Measurements from ENCODE around the gene FIGN. TPM values are rescaled to one million over a fixed set of nuclear protein-coding genes. Genes with fewer than 3 reads are reported as not detected.

Gene FIGN
- total RNA-seq, 1 donor: under 0.01 TPM

DNA sequence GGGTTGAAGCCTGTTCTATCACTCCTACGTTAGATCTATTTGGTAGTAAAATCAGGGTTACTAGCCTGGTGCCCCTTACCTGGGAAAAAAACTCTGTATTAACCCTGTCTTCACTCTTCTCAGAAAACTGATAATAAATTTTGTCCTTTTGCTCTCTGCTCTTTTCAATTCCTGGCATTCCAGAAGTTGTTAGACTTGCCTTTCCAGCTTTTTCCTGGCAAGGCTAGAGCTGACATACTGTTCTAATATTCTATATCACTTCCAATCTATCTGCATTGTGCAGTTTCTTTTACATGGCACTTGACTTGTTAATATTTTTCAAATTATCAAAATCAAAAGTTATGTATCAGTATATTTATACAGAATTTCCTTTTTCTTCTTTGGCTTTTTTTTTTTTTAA is 162.2 kb downstream of the FIGN start:
- no peak for DNase-seq (ENCODE audit: low read depth in 2 of 3, low spot score in 2 of 3)

DNA sequence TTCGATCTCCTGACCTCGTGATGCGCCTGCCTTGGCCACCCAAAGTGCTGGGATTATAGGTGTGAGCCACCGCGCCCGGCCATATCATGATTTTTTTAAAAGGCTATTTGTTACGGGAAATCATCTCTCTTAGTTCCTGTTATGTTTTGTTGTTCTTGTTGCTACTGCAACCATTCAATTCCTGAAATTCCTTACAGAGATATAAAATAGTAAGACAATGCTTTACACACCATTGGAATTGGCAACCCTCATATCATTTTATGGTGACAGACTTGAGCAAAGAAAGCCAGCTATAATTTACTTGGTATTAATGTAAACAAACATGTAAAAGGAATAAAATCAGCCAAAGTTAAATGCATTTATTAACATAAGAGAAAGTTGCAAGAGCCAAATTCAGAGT is 163.0 kb downstream of the FIGN start:
- DNase-seq (ENCODE audit: low read depth in 2 of 3, low spot score in 2 of 3): no peak

DNA sequence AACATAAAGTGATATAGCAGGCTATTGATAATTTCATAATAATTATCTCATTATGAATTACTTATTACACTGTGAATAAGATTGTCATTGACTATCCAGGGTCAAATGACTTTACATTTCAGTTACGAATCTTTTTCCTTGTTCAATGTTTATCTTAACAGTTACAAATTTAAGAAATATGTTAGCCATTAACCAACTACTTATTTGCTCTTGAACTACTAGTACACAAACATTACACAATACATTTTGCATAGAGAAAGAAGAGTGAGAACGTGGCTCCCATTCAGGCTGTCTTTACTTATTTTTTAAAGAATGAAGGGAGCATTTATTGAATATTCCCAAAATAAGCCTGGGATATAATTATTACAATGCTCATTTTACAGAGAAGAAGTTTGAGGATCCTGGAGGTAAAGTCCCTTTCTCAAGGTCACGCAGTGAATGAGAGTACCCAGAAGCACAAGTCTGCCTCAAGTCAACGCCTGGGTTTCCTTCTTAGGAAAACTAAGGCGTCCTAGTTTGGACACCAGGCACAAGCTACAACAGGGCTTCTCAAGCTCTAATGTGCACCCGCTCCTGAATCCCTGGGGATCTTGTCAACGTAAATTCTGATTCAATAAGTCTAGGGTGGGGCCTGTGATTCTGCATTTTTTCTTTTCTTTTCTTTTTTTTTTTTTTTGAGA is 164.2 kb downstream of the FIGN start:
- no peak for DNase-seq (ENCODE audit: low read depth in 2 of 3, low spot score in 2 of 3)

DNA sequence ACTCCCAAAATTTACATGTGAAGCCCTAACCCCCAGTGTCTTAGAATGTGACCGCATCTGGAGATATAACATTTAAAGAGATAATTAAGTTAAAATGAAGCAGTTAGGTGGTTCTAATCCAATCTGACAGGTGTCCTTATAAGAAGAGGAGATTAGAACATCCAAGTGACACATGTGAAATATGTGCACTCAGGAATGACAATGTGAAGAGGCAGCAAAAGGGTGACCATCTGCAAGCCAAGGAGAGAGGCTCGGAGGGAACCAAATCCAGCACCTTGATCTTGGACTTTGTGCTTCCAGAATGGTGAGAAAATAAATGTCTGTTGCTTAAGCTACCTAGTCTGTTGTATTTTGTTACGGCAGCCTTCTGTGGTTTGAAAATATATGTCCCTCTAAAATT is 165.4 kb downstream of the FIGN start:
- no peak for DNase-seq (ENCODE audit: low read depth in 2 of 3, low spot score in 2 of 3)

DNA sequence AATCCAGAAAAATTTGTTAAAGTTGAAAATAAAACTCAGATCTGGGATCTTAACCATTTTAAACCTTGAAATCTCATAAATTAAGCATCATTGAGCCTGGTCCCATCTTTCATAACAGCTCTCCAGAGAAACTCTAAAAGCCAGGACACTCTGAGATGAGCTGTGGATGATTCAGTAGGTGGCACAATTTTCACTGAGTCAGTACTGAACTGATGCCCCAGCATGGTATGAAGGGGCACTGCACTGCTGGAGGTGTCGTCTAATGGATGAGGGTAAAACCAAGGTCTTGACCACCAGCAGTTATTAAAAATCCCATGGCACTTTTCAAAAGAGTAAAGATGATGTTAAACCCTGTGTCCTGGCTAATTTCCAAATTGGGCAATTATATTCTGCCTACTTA is 170.6 kb downstream of the FIGN start:
- DNase-seq (ENCODE audit: low read depth in 2 of 3, low spot score in 2 of 3): no peak

DNA sequence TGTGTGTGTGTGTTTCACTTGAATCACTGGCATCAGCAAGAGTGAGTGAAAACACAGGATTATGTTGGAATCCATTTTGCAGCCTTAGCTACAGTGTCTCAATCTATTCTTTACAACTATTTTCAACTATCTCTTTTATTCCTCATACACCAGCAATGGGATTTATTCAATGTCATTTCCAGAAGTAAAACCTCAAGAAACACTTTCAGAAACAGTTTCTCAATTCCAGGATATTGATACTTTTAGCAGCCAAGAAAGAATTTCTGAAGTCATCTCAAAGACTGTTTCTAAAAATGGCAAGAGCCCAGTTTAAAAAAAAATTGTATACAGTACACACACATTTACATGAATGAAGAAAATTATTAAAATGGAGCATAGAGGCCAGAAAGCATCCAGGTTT is 171.6 kb downstream of the FIGN start:
- no peak for DNase-seq (ENCODE audit: low read depth in 2 of 3, low spot score in 2 of 3)

DNA sequence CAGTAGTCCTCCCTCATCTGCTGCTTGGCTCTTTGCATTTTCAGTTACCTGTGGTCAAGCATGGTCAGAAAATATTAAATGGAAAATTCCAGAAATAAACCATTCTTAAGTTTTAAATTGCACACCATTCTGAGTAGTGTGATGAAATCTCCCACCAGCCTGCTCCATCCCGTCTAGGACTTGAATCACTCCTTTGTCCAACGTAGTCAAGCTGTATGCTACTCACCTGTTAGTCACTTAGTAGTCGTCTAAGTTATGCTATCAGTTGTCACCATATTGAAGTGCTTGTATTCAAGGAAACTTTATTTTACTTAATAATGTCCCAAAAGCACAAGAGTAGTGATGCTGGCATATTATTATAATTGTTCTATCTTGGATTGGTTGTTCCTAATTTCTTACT is 172.5 kb downstream of the FIGN start:
- no peak for DNase-seq (ENCODE audit: low read depth in 2 of 3, low spot score in 2 of 3)

DNA sequence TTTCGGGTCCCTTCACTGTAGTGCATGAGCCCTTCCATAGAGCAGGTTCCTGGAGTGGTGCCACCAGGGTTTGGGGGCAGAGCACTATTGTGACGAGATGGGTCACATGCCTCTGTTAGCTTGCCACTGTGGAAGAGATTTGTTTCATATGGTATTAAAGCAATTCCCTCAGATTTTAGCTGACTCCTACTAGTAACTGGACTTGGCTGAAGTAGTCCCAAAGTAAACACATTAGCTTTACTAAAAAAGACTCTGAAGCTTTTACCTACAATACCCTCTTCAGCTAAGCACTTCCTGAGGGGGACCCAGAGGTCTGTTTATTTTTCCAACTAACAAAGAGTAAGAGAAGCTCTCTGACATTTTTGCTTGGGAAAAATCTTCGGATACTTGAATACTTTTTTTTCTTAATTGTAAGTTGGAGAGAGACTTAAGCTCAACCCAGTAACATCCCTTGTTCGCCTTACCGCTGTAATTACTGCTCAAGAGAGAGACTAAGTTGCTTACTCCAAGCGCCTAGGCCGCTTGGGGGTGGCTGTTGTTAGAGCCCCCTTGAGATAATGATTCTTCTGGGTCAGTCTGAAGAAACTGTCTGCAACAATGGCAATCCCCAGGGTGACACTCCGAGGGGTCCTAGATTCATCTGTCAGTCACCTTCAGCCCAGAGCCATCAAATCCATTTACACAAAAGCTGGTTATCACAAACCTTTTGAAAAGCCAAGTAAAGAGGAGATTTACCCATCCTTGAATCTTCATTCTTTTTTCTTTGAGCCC is 177.4 kb downstream of the FIGN start:
- DNase-seq (ENCODE audit: low read depth in 2 of 3, low spot score in 2 of 3): no peak

DNA sequence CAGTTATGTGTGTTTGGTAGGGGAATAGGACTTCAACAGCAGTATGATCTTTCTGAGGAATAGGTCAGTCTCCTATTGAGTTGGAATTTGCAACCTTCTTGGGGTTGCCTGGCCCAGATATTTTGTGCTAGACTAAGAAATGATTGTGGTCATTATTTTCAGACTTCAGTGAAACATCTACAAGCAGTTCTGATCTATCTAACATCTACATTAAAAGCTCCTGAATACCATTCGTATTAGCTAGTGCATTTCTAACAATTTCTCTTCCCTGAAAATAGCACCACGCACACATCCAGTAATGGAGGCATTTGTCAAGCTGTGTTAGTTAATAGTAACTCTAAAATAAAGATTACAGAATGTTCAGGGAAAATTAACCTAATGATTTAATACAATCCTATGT is 179.3 kb downstream of the FIGN start:
- no peak for DNase-seq (ENCODE audit: low read depth in 2 of 3, low spot score in 2 of 3)

DNA sequence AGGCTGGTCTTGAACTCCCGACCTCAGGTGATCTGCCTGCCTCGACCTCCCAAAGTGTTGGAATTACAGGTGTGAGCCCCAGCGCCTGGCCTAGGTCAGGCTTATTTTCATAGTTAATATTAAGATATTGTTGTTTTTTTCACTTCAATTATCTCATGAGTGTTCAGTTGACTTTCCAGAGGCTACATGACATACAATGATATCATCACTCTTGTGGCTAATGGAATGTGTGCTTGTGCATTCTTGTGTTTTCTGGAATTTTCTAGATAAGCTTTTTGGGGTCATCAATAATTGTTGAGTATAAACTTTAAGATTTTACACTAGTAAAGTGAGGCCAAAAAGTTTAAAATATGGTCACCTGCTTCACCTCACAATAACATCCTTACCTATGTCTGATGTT is 180.9 kb downstream of the FIGN start:
- DNase-seq (ENCODE audit: low read depth in 2 of 3, low spot score in 2 of 3): no peak

DNA sequence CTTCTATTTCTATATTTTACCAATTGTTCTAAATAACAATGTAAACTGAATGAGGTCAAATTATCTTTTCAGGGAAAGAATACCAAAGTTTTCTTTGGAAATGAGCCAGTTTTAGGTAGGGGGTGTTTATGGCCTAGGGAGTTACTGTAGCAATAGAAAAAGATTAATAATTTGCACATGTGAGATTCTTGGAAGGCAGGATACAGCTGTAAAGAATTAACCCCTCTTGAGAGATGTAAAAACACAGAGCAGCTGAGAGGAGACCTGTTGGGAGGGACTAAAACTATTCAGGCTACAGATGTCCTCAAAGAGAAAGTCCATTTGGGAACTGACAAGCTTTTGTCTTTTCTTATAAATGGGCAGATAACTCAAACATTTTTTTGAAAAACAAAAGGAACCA is 182.2 kb downstream of the FIGN start:
- no peak for DNase-seq (ENCODE audit: low read depth in 2 of 3, low spot score in 2 of 3)

DNA sequence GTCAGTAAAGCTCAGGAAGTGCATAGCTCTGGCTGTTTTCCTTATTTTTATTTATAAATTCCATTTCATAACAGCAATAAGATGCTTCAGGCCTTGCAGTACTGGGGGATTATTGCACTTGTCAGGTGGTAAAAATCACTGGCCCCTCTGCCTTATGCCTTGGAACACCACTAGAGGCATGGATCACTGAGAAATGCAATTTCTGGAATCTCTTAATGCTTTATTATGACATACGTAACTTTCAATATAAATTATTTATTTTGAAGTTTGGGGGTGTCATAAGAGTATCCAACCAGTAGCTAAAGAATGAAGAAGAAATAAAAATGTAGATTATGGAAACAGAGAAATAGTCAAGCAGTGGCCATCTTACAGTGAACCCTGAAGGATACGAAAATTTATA is 183.1 kb downstream of the FIGN start:
- no peak for DNase-seq (ENCODE audit: low read depth in 2 of 3, low spot score in 2 of 3)

DNA sequence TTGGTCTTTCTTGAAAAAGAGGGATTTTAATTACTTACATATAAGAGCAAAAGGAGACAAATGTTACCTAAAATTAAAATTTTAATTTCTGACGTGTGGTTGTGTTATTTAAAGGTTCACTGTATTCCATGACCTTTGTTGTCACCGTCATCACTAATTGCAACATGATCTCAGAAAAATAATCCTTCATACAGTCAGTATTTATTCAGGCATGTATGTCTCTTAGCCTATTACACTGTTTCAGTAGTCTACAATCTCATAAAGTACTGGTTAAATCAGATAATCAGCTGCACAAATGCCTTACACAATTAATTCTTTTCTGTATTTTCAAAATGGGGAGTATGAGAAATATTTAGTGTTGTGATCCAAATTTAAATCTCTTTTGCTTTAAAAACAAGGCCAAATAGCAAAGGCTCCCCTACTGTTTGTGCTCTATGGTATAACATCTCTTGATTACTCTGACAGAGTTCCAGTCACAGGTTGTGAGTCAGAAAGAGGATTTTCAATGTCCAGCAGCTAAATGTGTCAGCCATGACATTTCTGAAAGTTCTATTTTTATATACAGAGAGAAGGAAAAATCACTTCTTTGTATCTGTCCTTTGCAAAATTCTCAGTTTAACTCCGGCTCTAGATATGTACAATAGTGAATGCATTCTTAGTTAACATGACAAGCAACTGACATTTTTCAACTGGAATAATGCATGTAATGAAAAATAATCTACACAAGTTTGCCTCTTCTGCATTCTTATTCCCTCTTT is 184.0 kb downstream of the FIGN start:
- DNase-seq (ENCODE audit: low read depth in 2 of 3, low spot score in 2 of 3): no peak

DNA sequence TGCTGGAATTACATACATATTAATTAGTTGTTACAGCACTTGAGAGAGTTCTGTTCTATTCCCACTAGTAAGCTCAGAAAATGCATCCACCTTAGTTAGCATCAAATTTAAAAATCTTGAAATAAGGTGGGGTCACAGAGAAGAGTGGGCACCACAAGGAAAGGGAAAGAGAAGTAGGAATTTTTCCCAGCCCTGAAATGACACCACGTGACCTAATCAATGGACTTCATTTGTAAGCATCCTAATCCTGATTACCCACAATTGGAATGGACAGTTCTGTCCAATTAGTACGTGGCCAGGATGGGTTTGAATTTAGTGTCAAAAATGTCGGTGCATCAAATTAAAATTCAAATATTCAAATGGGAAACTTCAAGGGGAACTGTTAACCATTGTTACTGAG is 186.8 kb downstream of the FIGN start:
- DNase-seq (ENCODE audit: low read depth in 2 of 3, low spot score in 2 of 3): no peak

Measured in hematopoietic multipotent progenitor cell (in vitro differentiated cells).